Spinal cord (tissue), 10 donors: ENCODE measurements around the gene SIGLEC11. TPM values are rescaled to one million over a fixed set of nuclear protein-coding genes. Genes with fewer than 3 reads are reported as not detected.

Experiments
- DNase-seq, 6 donors: peaks; one replicate each; pipeline versions ENCODE4 v3.0.0 to v3.0.0-alpha.2; 2013 to 2015; ENCODE audit warnings: low spot score in 6 of 6, low read depth in 4 of 6
- H3K27ac ChIP-seq: one replicate; pipeline ENCODE4 v1.5.1; 2013; ENCODE audit warnings: low read depth, low read length, control low read depth
- H3K27me3 ChIP-seq: one replicate; pipeline ENCODE4 v1.6.1; 2013; ENCODE audit warnings: low read length; ENCODE audit not compliant: control insufficient read depth, insufficient read depth
- H3K36me3 ChIP-seq: one replicate; pipeline ENCODE4 v1.6.1; 2013; ENCODE audit warnings: low read length; ENCODE audit not compliant: control insufficient read depth, insufficient read depth
- H3K4me1 ChIP-seq: one replicate; pipeline ENCODE4 v1.6.1; 2013; ENCODE audit warnings: low read length; ENCODE audit not compliant: control insufficient read depth, insufficient read depth
- H3K4me3 ChIP-seq: one replicate; pipeline ENCODE4 v1.5.1; 2013; ENCODE audit warnings: low read depth, low read length, control low read depth
- H3K9me3 ChIP-seq: one replicate; pipeline ENCODE4 v1.6.1; 2013; ENCODE audit warnings: low read length; ENCODE audit not compliant: control insufficient read depth, insufficient read depth
- WGBS: methylation state at CpG from one replicate; pipeline ENCODE4 v1.1.5; 2013; ENCODE audit warnings: missing lambda C conversion rate; ENCODE audit not compliant: insufficient coverage; 5-methylcytosine and 5-hydroxymethylcytosine counted together
- polyA plus RNA-seq, 2 donors: library from polyadenylated mRNA; unstranded; fragments of 120-200 nt; gene quantifications; one replicate each; pipeline ENCODE4 v1.2.1, GENCODE V29; 2013; ENCODE audit not compliant: insufficient read length in 2 of 2
- total RNA-seq, 2 donors: library from RNA; depleted of rRNA in 1 of 2; stranded (reverse); fragments of 120-200 nt in 1 of 2; fragments of >200 nt in 1 of 2; gene quantifications; one replicate each; pipeline versions ENCODE4 v1.2.3 to v1.2.4, GENCODE V29; 2013 to 2014
- donor health status: healthy.

SIGLEC11 gene
- total and polyA plus RNA-seq, 4 donors, result 0.52 to 1.7 (median 0.86) TPM

DNA sequence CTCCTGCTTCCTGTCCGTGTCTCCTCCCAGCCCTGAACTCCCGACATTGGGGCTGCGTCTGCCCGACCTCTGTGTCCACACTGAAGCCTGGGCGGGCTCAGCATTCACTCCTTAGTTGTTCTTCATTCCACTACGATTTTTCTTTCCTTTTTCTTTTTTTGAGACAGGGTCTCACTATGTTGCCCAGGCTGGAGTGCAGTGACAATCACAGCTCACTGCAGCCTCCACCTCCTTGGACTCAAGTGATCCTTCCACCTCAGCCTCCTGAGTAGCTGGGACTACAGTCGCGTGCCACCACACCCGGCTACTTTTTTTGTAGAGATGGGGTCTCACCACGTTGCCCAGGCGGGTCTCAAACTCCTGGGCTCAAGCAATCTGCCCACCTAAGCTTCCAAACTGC is 23.5 kb upstream of the SIGLEC11 start:
- Histone ChIP-seq H3K4me1 (no peaks in the 10 kb centered on the region), H3K9me3 (no peaks in the 10 kb centered on the region), H3K4me3 (no peak overlapping the region), H3K27ac (no peak overlapping the region), H3K36me3 (peaks cover 60% of the 10 kb centered on the region), H3K27me3 (no peaks in the 10 kb centered on the region)
- 86% methylated on average over 7 of the region's 11 CpGs for WGBS
- DNase-seq, result no peak

DNA sequence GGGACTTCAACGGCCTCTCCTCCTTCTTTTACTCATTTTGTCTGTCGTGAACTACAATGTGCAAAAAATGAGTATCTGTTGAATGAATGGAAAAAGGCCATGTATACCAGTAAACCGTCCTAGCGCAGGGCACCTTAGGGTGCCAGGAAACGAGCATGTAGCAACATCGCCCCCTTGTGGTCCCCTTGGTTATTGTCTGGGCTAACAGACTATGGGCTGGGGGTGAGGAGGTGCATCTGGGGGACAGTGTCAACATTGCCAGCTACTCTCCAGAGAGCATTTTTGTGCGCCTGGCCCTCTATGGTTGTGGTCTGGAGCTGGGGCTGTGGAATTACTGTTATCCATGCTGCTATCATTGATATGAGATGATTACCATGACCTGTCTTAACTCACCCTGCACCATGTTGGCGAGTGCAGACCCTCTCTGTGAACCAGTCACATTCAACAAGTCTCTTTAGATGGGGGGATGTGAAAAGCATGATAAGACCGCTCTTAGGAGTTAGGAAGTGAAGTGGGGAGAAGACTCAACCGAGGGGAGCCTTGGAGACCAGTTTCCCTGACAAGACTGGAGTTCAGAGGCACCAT is 22.8 kb upstream of the SIGLEC11 start:
- DNase-seq, result peak in 4 of 6 donors; percentile 17 to 82 (median 46)
- H3K9me3 ChIP-seq, result no peaks in the 10 kb centered on the region
- no peak overlapping the region for H3K4me3 ChIP-seq
- peaks cover 57% of the 10 kb centered on the region for H3K36me3 ChIP-seq
- no peaks in the 10 kb centered on the region for H3K4me1 ChIP-seq
- WGBS, result 27% methylated on average over 7 of the region's 10 CpGs
- H3K27ac ChIP-seq, result no peak overlapping the region
- no peaks in the 10 kb centered on the region for H3K27me3 ChIP-seq

DNA sequence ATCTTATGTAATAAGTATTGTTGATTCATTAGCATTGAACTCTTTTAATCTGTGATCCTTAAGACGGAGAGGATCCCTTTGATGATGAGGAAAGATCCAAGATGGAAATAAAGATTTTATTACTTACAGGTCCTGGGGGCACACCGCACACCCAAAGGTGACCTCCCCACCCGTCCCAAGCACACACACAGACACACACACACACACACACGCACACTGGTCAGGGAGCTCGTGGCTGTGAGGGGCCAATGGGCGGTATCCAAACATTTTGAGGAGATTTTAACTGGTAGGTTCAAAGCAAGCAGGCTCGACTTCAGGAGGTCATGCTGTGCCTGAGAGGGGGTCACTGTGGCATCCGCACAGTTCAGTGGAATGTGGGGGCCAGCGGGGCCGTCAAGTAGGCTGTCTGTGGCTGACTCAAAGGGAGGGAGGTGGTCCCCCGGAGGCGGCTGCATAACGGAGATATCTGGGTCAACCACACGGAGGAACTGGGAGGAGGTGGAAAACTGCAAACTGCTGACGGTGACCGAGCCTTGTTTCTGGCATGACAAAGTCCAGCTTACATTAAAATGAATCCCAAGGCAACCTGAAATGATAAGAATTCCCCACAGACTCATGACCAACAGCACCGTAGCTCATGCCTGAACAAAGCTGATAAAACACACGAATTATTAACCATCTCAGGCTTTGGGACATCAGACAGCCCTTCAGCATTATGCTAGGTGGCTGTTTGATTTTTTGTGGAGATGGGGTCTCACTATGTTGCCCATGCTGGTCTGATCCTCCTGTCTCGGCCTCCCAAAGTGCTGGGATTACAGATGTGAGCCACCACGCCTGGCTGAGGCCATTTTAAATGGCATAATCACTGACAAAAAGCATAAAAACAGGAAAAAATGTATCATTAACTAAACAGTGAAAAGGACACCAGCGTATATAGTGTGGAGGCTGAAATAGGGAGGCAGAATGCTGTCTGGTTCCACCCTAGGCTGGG is 20.9 kb upstream of the SIGLEC11 start:
- Histone ChIP-seq H3K27me3 (no peaks in the 10 kb centered on the region), H3K27ac (no peak overlapping the region), H3K9me3 (no peaks in the 10 kb centered on the region), H3K4me3 (no peak overlapping the region), H3K36me3 (peaks cover 56% of the 10 kb centered on the region), H3K4me1 (no peaks in the 10 kb centered on the region)
- no peak for DNase-seq
- 73% methylated on average over 13 of the region's 21 CpGs for WGBS

DNA sequence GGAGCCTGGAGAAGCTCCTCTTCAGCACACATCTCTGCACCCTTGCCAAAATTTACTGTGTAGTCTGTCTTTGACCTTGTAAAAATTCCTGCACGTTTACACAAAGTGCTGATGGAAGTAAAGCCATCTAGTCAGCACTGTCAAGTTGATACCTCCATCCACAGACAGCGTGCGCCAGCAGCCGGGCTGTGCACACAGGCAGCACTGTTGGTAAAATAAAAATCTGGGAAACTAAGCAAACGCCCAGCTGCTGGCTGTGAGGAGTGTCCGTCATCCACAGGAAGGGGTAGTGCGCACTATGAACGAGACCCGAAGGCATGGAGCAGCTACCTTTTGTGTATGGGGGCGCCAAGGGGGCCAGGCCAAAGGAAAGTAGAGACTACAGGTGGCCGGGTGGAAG is 17.4 kb upstream of the SIGLEC11 start:
- no peak overlapping the region for H3K4me3 ChIP-seq
- no peaks in the 10 kb centered on the region for H3K4me1 ChIP-seq
- H3K27me3 ChIP-seq, result no peaks in the 10 kb centered on the region
- no peaks in the 10 kb centered on the region for H3K9me3 ChIP-seq
- H3K27ac ChIP-seq, result no peak overlapping the region
- no peak for DNase-seq
- 89% methylated on average over 8 of the region's 11 CpGs for WGBS
- H3K36me3 ChIP-seq, result peaks cover 55% of the 10 kb centered on the region

DNA sequence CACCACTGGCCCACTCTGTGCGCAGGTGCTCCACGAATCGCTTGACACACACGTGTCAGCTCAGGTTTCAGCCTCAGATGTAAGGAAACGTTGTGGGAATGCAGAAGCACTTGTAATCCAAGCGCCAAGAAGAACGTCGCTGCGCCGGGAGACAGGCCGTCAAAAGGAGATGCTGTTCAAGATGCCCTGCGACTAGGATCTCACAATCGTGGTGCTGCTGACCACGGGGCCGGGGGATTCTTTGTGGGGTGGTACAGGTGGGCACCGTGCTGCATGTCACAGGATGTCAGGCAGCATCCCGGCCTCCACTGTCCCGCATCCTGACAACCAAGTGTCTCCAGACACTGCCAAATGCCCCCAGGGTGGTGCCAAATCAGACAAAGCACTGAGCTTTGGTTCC is 16.9 kb upstream of the SIGLEC11 start:
- Histone ChIP-seq H3K27me3 (no peaks in the 10 kb centered on the region), H3K4me1 (no peaks in the 10 kb centered on the region), H3K4me3 (no peak overlapping the region), H3K36me3 (peaks cover 52% of the 10 kb centered on the region), H3K9me3 (no peaks in the 10 kb centered on the region), H3K27ac (no peak overlapping the region)
- no peak for DNase-seq
- 86% methylated on average over 18 of the region's 18 CpGs for WGBS

DNA sequence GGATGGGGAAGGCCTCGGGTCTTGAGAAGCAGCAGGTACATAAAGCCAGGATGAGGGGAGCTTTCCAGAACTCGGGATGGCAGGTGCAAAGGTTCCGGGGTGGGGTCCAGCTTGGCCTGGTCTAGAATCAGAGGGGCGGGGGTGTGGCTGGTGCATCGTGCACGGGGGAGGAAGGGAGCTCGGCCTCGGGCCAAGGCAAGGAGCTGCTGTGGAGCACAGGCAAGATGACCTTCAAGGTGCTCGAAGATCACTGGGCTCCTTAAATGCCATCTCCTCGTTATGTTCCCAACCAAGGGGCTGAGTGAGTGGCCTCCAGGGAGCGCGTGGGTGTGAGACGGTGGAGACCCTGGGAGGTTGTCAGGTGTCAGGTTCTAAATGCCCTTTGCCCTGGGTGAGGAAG is 16.1 kb upstream of the SIGLEC11 start:
- Histone ChIP-seq H3K4me3 (no peak overlapping the region), H3K9me3 (no peaks in the 10 kb centered on the region), H3K27me3 (no peaks in the 10 kb centered on the region), H3K27ac (no peak overlapping the region), H3K4me1 (no peaks in the 10 kb centered on the region), H3K36me3 (peaks cover 50% of the 10 kb centered on the region)
- no peak for DNase-seq
- 86% methylated on average over 13 of the region's 13 CpGs for WGBS

DNA sequence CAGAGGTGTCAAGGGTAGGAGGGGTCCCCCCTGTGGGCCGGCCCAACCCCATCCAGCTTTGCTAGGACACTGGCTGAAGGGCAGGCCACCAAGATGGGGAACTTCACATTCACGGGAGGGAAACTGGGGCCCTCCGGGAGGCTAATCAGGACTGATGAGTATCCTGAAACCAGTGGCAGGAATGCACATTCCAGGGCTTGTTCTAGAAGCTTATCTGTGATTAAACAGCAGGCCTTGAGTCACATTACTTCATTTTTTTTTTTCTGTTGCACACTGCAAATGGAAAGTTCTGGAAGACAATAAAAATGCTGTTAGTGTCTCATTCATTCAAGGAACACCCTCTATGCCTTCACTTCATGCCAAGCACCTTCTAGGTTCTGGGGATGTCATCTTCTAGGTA is 15.5 kb upstream of the SIGLEC11 start:
- Histone ChIP-seq H3K27me3 (no peaks in the 10 kb centered on the region), H3K9me3 (no peaks in the 10 kb centered on the region), H3K36me3 (peaks cover 44% of the 10 kb centered on the region), H3K4me3 (no peak overlapping the region), H3K4me1 (no peaks in the 10 kb centered on the region), H3K27ac (no peak overlapping the region)
- no peak for DNase-seq
- WGBS, result 93% methylated on average over 3 of the region's 3 CpGs

DNA sequence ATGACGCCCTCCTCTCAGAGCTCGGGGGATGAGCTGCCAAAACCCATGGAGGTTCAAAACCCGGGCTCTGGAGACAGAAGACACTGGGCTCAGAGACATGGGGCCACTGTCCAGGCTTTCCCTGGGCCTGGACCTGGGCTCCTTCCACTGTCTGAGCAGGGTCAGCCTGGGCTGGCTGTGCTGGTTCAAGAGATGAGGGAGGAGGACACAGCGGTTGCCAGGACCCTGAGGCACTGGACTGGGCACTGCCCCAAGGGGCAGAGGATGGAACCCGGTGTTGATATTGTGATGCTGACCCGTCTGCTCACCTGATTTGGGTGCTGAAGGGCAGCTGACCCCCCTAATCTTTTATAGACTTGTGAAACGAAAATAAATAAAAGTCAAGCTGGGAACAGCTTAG is 14.1 kb upstream of the SIGLEC11 start:
- no peak for DNase-seq
- no peak overlapping the region for H3K27ac ChIP-seq
- peaks cover 44% of the 10 kb centered on the region for H3K36me3 ChIP-seq
- 85% methylated on average over 7 of the region's 7 CpGs for WGBS
- no peaks in the 10 kb centered on the region for H3K9me3 ChIP-seq
- H3K4me1 ChIP-seq, result no peaks in the 10 kb centered on the region
- no peaks in the 10 kb centered on the region for H3K27me3 ChIP-seq
- H3K4me3 ChIP-seq, result no peak overlapping the region

DNA sequence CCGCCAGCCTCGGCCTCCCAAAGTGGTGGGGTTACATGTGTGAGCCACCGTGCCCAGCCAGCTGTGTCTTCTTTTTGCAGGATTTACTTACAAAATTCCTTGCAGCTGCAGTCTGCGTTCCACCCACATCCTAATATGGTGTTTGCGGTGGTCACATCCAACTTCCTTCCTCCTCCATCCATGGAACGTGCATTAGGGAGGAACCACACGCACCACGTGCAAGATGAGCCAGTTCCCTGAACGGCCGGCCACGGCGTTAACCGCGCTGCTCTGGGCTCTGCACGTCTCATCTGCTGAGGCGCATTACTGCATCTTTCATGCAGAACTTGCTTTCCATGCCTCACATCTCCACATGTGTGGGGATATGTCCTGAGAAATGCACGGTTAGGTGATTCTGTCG is 13.0 kb upstream of the SIGLEC11 start:
- DNase-seq, result no peak
- 86% methylated on average over 18 of the region's 18 CpGs for WGBS
- no peak overlapping the region for H3K27ac ChIP-seq
- no peak overlapping the region for H3K4me3 ChIP-seq
- peaks cover 41% of the 10 kb centered on the region for H3K36me3 ChIP-seq
- H3K4me1 ChIP-seq, result no peaks in the 10 kb centered on the region
- H3K27me3 ChIP-seq, result no peaks in the 10 kb centered on the region
- H3K9me3 ChIP-seq, result no peaks in the 10 kb centered on the region

DNA sequence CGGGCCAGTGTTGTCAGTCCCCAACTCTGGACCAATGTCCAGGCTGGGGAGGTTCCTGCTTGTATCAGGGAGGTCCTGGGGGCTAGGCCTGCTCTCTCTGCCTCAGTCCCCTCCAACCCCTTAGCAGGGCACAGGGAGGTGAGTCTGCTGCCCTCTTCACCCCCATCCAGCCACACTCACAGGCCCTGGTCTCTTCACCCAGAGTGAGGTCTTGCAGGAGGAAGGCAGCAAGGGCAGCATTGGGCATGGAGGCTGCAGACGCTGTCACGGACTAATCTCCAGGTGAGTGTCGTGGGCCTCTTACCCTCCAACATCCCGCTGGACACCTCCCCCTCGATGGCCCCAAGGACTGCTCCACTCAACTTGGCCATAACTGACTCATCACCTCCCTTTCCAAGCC is 11.9 kb upstream of the SIGLEC11 start:
- 94% methylated on average over 6 of the region's 6 CpGs for WGBS
- no peak for DNase-seq
- Histone ChIP-seq H3K36me3 (peaks cover 31% of the 10 kb centered on the region), H3K9me3 (no peaks in the 10 kb centered on the region), H3K27me3 (peaks cover 2% of the 10 kb centered on the region), H3K4me3 (no peak overlapping the region), H3K27ac (no peak overlapping the region), H3K4me1 (no peaks in the 10 kb centered on the region)
